ENCODE data around the gene HAPLN1.

- TF ChIP-seq EZH2 (optimal IDR thresholded peaks at IDR 0.05; ENCODE audit: low read depth, low read length) (no peak), CTCF (IDR thresholded peaks at IDR 0.05; ENCODE audit: low read length) (no peak)
Observed at GRCh38 chr5:83745816-83746215, 25.2 kb upstream of the HAPLN1 start.
